Measurements from ENCODE around the gene FPR1.

DNA sequence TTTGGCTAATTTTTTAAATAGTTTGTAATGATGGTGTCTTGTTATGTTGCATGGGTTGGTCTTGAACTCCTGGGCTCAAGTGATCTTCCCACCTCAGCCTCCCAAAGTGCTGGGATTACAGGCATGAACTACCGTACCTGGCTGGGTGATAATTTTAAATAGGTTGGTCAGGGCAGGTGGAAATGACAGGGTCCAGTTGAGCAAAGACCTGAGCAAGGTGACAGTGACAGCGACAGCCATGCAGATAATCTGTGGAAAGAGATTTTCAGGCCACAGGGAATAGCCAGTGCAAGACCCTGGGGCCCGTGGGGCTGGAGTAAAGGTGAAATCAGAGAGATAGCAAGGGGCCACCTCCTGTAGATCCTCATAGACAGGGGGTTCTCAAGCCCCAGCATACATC lies 55.1 kb downstream of the FPR1 start:
- TF ChIP-seq TAF1 (IDR thresholded peaks at IDR 0.05; ENCODE audit: low read depth) (no peak), RAD21 (IDR thresholded peaks at IDR 0.05; ENCODE audit: low read depth) (no peak), CEBPB (IDR thresholded peaks at IDR 0.05) (no peak), CREB1 (IDR thresholded peaks at IDR 0.05; ENCODE audit: low read depth) (no peak), YY1 (IDR thresholded peaks at IDR 0.05; ENCODE audit: low read depth) (no peak), MAX (IDR thresholded peaks at IDR 0.05) (no peak), EGR1 (IDR thresholded peaks at IDR 0.05) (no peak), EP300 (IDR thresholded peaks at IDR 0.05; ENCODE audit: borderline replicate concordance) (no peak), NFIC (IDR thresholded peaks at IDR 0.05) (no peak), TEAD4 (IDR thresholded peaks at IDR 0.05) (no peak)
- TF ChIP-seq, protein P1, sequence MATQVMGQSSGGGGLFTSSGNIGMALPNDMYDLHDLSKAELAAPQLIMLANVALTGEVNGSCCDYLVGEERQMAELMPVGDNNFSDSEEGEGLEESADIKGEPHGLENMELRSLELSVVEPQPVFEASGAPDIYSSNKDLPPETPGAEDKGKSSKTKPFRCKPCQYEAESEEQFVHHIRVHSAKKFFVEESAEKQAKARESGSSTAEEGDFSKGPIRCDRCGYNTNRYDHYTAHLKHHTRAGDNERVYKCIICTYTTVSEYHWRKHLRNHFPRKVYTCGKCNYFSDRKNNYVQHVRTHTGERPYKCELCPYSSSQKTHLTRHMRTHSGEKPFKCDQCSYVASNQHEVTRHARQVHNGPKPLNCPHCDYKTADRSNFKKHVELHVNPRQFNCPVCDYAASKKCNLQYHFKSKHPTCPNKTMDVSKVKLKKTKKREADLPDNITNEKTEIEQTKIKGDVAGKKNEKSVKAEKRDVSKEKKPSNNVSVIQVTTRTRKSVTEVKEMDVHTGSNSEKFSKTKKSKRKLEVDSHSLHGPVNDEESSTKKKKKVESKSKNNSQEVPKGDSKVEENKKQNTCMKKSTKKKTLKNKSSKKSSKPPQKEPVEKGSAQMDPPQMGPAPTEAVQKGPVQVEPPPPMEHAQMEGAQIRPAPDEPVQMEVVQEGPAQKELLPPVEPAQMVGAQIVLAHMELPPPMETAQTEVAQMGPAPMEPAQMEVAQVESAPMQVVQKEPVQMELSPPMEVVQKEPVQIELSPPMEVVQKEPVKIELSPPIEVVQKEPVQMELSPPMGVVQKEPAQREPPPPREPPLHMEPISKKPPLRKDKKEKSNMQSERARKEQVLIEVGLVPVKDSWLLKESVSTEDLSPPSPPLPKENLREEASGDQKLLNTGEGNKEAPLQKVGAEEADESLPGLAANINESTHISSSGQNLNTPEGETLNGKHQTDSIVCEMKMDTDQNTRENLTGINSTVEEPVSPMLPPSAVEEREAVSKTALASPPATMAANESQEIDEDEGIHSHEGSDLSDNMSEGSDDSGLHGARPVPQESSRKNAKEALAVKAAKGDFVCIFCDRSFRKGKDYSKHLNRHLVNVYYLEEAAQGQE (IDR thresholded peaks at IDR 0.05; ENCODE audit: low read depth), result no peak
- TF ChIP-seq, protein P2, sequence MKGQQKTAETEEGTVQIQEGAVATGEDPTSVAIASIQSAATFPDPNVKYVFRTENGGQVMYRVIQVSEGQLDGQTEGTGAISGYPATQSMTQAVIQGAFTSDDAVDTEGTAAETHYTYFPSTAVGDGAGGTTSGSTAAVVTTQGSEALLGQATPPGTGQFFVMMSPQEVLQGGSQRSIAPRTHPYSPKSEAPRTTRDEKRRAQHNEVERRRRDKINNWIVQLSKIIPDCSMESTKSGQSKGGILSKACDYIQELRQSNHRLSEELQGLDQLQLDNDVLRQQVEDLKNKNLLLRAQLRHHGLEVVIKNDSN (IDR thresholded peaks at IDR 0.05), result no peak

All from Ishikawa (cell line).